ENCODE measurements around the gene RPN1.

RPN1 gene

DNA sequence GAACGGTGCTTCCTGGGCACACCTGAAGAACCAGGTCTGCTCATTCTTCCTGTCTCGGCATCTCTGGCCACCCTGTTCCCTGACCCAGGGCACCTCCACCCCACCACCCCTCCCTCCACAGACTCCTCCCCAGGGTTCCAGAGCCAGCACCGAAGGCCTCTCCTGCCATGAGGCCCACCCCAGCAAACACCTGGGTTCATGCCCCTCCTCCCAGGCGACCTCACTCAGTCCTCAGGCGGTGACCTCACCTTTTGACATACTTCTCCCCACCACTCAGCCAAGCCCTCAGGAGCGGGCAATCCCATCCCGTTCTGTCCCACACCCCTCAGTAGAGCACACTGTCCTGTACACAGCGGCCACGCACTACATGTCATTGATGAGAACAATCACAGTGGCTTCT lies 72.3 kb downstream of the RPN1 start:
- DNase-seq (ENCODE audit: low read depth in 2 of 2): no peak

DNA sequence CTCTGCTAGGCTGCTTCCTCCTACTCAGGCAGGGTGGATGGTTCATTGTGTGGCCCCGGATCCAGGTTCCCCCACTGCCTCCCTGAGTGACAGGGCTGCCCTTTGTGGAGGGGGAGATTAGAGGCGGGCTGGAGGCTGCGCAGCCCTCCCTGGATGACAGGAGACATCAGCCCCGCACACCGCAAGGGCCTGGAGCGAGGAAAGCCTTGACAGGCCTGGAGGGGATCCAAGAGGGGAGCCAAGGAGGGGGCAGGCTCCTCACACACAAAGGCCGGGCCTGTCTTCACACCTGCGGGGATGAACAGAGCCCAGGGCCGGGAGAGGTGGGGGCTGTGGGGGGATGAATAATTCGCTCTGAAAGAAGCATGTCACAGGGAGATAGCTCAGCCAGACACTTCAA lies 72.9 kb downstream of the RPN1 start:
- DNase-seq (ENCODE audit: low read depth in 2 of 2): no peak

DNA sequence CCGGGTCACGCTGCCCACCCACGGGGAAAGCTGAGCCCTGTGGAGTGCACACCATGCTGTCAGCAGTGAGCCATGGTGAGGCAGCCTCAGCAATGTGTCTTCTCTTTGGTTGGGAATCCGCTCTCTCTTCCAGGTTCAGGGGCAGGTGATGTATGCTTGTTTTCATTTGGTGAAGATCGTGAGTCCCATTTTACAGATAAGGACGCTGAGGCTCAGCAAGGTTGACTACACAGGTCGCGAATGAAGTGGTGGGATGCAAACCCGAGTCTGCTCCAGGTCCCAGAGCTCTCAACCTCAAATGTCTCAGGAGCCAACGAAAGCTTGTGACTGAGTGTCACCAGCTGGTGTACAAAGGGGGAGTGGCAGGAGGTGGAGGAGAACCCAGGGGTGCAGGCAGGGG lies 74.3 kb downstream of the RPN1 start:
- no peak for DNase-seq (ENCODE audit: low read depth in 2 of 2)

DNA sequence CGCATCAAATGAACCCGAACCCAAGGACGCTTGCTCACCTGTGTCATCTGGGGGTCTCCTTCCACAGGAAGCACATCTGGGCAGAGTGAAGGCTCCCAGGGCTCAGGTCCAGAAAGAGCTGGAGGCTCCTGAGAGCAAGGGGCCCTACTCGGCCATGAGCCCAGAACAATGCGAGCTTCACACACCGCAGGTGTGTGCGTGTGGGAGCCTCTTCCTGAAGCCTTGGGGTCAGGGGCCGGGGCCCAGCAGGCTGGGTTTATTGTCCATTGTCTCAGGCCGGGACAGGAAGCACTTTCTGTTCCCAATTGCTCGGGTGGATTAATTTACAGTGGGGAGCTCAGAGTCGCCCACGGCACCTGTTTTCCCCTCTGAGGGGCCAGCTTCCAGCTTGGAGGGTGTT lies 74.8 kb downstream of the RPN1 start:
- DNase-seq (ENCODE audit: low read depth in 2 of 2): no peak

DNA sequence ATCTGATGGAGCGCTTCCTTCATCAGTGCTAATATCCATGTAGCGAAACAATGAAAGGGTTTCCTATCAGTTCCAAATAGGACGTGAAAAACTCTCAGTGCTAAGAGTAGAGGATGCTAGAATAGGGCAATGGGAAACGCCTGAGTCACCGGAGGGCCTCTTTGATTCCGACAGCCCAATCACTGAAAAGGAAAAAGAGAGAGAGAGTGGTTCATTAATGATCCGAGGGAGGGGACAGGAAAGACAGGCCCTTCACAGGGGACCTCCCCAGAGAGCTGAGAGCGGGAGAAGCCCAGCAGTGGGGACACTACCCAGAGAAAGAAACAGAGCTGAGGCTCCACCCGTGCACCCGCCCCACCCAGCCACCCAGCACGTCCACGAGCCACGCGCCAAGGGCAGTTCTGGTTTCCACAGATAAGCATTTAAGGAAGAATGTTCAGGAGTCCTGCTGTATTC lies 76.9 kb downstream of the RPN1 start:
- no peak for DNase-seq (ENCODE audit: low read depth in 2 of 2)

DNA sequence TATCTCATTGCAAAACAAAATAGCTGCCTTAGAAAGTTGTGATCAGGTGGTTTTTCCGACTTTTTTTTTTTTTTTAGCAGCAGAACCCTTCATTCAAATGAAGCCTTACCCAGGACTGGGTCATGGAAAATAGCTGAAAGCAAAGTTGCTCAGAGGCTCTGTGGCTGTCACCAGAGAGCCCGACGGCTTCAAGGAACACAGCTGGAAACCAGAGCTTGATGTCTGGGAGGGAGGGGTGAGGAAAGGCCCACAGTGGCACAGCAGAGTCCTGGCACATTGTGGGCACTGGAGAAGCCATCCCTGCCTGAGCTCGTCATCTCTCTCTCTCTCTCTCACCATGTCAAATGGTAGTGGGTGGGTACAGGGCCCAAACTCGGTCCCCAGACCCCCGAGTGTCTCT lies 77.5 kb downstream of the RPN1 start:
- DNase-seq (ENCODE audit: low read depth in 2 of 2): no peak

DNA sequence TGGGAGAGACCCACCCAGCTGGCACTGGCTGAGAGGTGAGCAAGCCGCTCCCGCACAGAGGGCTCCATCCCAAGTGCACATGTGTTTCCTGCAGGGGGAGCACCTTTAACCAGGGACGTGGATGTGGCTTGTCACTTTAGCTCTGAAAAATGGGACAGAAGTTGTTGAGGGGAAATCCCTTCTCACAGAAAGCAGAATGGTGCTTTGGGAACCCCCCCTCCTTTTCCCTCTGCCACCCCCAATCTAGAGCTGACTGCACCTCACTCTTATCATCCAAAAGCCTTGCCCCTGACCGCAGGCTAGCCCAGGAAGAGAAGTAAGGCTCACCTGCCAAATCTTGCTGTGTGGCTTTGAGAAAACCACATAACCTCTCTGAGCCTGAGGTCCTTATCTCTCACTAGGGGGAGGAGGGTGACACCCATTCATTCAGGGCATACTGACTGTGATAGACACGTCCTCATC lies 77.9 kb downstream of the RPN1 start:
- no peak for DNase-seq (ENCODE audit: low read depth in 2 of 2)

DNA sequence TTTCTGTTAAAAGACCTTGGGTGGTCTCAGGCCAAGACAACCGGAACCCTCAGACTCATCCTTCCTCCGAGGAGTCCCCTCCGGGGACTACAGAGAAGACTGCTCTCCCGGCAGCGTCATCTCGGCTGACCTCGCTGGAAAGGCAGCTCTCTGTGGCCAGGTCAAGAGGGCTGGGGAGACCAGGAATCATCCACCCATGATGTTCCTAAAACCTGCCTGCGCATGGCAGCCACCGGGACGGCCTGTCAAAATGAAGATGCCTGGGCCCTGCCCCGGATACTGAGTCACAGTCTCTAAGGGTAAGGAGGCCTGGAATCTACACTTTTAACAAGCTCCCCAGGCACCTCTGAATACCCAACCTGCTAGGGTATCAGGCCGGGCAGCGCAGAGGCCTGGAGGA lies 78.6 kb downstream of the RPN1 start:
- DNase-seq (ENCODE audit: low read depth in 2 of 2): no peak

Data from fibroblast of skin of left quadriceps (primary cell).